ENCODE results near the gene CEP128.

Gene CEP128

GRCh38 chr14:80605536-80605935 lies 336.0 kb downstream of the CEP128 start:
- DNase-seq: no peak

- DNase-seq: no peak
These were observed 338.6 kb downstream of the CEP128 start for GRCh38 chr14:80602946-80603345.

DNA sequence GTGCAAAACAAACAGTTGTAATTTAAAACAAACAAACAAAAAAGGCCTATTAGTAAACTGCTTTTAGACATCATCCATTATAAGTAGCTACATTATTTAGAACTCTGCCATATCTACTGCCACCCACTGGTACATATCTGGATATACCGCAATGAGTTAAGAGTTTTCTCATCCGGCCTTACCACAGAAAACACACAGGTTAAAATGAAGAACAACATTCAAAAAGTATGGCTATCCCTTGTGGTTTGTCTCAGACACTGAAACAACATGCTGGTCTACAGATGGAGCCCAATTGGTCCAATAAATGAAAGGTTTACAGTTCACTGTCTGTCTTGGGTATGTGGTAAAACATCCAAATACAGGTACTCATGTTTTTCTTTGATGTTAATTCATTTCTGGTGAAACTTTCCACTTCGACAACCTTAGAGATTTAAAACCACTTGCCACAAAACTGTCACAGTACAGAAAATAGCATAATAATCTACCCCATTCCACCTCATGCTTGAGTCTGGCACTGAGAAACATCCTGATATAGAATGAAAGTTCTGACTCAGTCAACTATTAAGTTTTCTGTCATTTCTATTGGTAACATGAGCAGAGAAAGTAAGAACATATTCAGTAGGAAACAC lies 354.3 kb downstream of the CEP128 start:
- no peak for DNase-seq

DNA sequence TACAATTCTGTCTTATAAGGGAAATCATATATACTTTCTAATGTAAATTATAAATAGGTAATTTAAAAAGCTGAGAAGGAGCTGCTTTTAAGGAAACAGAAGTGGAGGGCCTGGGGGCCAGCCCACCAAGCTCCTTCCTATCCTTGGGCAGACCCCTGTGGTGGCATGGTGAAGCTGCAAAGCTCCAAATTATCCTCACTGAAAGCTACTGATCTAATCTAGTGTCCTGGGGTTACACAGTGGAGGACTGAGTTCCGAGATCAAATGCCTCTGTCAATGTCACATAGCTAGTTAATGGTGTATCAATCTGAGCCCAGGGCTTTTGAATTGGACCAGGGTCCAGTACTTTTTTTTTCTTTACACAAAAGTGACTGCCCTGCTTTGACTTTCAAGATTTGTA lies 355.4 kb downstream of the CEP128 start:
- no peak for DNase-seq

GRCh38 chr14:80585506-80585835 lies 356.1 kb downstream of the CEP128 start:
- DNase-seq: no peak

DNA sequence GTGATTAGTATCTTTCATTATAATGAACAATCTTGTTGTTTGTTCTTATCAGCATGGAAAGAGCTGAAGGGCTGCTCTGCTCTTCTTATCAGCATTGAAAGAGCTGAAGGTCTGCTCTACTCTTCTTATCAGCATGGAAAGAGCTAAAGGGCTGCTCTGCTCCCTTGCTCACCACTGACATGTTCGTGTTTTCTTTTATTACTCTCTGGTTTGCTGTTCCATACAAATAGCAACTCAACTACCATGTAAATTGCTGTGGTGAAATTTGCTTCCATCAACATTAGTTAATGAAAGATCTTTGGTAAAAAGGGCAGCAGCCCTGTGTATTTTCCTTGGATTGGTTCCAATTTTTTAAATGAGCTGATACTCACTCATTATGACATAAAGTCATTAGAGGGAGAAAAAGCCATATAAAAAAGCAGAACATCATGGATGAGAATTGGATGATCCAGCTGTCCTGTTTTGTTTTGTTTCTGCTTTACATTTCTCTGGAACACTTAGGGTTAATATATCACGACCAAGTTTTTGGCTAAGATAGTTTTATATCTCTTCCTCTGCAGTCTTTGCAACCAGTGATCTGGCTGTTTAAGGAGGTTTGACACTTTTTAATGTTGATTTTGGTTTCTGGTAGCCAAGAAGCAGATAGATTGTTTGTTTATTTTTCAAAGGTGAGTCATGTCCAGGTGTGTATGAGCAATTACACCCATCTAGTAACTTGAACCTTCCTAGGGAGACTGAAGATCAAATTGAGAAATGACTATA lies 356.6 kb downstream of the CEP128 start:
- no peak for DNase-seq

GRCh38 chr14:80577599-80577998 lies 363.9 kb downstream of the CEP128 start:
- no peak for DNase-seq

- no peak for DNase-seq
These were observed 365.1 kb downstream of the CEP128 start for GRCh38 chr14:80576401-80576800.

DNA sequence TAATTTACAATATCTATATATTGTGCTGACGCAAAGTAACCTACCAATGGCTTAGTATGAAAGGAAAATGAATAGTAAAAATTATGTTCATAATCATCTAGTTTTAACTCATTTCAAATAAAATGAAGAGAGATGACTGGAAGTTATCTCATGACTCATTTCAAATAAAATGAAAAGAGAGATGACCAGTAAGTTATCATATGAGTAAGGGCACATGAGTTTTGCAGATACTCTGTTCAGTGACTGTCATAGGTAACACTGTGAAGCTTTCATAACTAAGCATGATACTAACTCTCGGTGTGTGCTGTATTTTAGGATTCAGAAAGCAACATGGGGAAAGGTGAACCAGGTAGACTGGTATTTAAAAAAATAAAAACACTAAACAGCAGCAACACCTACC lies 365.8 kb downstream of the CEP128 start:
- no peak for DNase-seq

- no peak for DNase-seq
These were observed 368.9 kb downstream of the CEP128 start for GRCh38 chr14:80572666-80573065.

- no peak for DNase-seq
These were observed 370.6 kb downstream of the CEP128 start for GRCh38 chr14:80570930-80571298.

DNA sequence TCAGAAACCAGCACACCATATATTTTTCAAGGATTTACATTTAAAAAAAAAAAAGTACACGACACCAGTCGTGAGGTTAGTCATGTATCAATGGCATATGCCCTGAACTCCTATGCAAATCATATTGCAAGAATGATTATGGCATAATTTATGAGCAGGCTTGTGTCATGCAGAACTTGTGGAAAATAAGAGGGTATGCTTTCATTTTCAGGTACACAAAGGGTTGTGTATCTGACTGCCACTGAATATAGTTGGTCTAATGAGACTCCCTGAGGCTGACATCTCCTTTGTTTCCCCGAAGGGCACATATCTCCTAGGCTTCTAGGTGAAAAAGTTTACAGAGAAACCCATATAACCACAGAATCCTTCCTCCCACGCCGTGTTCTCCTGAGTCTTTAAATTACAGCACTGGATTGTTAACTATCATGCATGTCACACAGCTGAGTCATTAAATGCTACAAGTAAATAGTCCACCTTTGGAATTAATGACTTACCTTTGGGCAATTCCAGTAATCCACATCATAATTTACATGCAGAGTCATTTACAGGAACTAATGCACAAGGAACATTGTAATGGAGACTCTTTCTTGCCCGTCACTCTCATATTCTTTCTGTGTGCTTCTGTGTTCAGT lies 373.5 kb downstream of the CEP128 start:
- DNase-seq: no peak

GRCh38 chr14:80565001-80565400 lies 376.5 kb downstream of the CEP128 start:
- no peak for DNase-seq

DNA sequence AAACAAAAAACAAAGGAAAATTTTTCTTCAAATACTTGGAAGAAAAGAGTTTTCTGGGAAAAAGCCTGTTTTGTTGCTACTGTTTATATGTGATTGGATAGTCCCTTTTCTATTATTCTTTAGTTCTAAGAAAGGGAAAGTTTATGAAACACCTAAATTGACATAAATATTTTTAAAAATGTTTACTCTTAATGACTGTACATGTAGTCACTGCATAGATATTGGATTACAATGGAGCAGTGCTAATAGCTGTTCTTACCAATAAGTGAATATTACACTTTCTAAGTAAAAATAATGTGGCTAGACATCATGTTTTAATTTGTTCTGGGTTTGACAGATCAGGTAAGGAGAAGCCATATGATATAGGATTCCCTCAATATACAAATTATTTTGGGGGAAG lies 377.5 kb downstream of the CEP128 start:
- no peak for DNase-seq

GRCh38 chr14:80560800-80561657 lies 380.5 kb downstream of the CEP128 start:
- no peak for DNase-seq

GRCh38 chr14:80554139-80554538 lies 387.4 kb downstream of the CEP128 start:
- no peak for DNase-seq

- no peak for DNase-seq
These were observed 392.4 kb downstream of the CEP128 start for GRCh38 chr14:80549141-80549540.

DNA sequence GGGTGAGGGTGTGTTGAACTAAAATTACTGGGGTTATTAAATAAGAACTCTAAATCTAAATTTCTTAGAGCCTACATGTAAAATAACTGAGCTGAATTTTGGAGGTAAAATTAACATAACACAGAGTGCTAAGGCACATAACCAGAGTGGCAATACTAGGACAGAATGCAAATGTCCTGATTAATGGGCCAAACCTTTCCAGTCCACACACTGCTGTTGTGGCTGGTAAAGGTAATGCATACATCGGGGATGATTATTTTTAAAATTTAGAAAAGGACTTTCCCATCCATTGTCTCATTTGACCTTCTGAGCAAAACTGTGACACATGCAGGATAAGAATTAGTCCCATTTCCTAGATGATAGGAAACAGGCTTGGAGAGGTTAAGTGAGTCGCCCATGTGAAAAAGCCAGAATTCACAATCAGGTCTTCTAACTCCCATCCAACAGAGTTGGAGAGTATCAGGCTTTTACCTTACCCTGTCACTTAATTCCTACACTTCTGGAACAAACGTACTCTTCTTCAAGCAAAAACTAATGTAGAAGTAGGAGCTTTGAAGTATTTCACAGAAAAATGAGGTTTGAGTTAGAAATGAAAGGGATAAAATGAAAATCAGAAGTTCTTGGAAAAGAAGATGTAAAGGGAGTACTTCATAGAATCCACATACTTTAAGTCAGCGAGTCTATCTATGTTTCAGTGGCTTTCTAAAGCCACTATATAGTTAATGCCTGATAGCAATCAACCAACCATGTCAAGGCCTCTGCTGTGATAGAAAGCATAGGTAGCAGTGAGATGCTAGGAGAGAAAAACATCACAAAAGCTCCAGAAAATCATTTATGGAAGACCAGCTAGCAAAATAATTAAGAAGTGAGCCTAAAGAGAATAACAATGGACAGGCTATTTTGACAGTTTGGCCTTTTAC lies 395.3 kb downstream of the CEP128 start:
- DNase-seq: no peak

DNA sequence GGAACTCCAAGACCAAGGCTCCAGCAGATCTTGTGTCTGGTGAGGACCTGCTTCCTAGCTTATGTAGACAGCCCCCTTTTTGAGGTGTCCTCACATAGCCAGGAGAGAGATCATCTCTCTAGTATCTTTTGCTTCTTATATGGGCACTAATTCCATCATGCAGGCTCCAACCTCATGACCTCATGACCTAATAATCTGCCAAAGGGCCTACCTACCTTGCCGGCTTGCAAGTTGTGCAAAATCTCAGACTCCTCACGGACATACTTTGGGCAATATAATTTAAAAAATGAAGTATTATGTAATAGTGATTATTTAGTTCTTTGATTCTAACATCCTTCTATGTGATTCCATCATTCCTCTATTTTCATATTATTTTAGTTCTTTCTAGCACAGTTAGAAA lies 397.2 kb downstream of the CEP128 start:
- DNase-seq: no peak

DNA sequence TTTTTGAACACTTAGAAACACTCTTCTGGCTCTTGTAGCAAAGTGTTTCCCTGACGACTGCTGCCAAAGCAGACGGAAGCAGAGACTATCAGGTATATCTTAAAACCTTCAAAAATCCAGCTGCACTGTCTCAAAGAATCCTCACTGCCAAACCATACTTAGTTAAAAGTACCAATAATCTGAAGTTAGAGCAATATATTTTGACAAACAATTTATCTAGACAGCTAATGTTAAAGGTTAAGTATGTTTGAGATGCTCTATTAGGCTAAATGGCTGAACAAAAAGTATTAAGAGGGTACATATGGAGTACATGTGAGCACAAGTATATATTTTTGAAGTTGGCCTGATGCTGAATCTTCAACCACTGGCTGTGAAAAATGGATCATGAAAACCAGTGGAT lies 398.3 kb downstream of the CEP128 start:
- no peak for DNase-seq

DNA sequence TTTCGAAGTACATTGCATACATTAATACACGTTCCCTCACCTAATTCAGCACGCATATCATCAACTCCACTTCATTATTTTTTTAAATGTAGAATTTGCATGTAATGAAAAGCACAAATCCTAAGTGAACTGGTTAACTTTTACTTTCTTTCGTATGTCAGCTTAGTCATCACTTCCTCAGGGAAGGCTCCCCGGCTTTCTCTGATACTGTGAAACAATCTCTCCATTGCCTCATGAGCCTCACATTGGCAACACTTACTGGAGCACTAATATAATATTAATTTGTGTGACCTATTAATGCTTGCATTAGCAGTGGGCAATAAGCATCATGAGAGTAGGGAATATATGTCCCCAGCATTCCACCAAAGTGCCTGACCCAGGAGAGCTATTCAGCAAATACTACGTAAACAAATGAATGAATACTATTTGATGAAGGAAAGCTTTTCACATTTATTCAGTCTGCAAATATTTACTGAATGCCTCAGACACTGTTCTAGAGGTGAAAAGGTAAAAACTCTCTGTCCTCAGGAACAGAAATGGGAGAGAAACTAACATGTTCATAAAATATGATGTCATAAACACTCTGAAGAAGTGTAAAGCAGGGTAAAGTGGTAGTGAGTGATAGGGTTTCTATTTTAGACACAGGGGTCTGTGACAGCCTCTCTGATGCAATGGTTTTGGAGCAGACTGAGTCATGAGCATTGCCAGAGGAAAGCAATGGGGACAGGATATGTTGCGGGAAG lies 402.7 kb downstream of the CEP128 start:
- DNase-seq: no peak

- DNase-seq: no peak
These were observed 403.9 kb downstream of the CEP128 start for GRCh38 chr14:80537626-80538025.
